ENCODE measurements around the gene ARL15. TPM values are rescaled to one million over a fixed set of nuclear protein-coding genes. Genes with fewer than 3 reads are reported as not detected.

The ARL15 gene
- total and polyA plus RNA-seq, 9 of the 15 experiments (the other 6 are each of a cell fraction or from before 2014, with no cell fraction given): 18.5 to 80.4 (median 57.0) TPM

- TF ChIP-seq SMARCC2 (IDR thresholded peaks at IDR 0.05; ENCODE audit: low read depth) (no peak; the same call in 1 of the 2 replicates), SMARCA4 (IDR thresholded peaks at IDR 0.05) (peak; percentile 53; the same call in 1 of the 2 replicates), PPARD (CRISPR knock-in tag; IDR thresholded peaks at IDR 0.05) (no peak), PHB2 (IDR thresholded peaks at IDR 0.05; ENCODE audit: low read depth) (no peak), L3MBTL2 (IDR thresholded peaks at IDR 0.05) (peak; percentile 66), ZSCAN29 (IDR thresholded peaks at IDR 0.05) (no peak), KAT2B (IDR thresholded peaks at IDR 0.05; ENCODE audit: low read depth, low read length) (no peak), ZFP1 (CRISPR knock-in tag; IDR thresholded peaks at IDR 0.05) (no peak), ELK1 (CRISPR knock-in tag; IDR thresholded peaks at IDR 0.05) (no peak), XRCC4 (IDR thresholded peaks at IDR 0.05; ENCODE audit: extremely low read depth, insufficient read depth, insufficient read length) (no peak), CREB3 (tag; conservative IDR thresholded peaks at IDR 0.05; ENCODE audit: low read depth) (no peak), GTF2B (IDR thresholded peaks at IDR 0.05; ENCODE audit: extremely low read depth, insufficient read length) (peak; percentile 79), XRCC3 (IDR thresholded peaks at IDR 0.05) (no peak), ZNF217 (CRISPR knock-in tag; IDR thresholded peaks at IDR 0.05) (no peak), ETV6 (IDR thresholded peaks at IDR 0.05; ENCODE audit: borderline replicate concordance in 1 of 2, low read depth in 2 of 2, low read length in 1 of 2) (no peak), ETV6 (CRISPR knock-in tag; IDR thresholded peaks at IDR 0.05; ENCODE audit: borderline replicate concordance) (no peak), BCL6 (CRISPR knock-in tag; IDR thresholded peaks at IDR 0.05) (no peak), ZZZ3 (IDR thresholded peaks at IDR 0.05) (0 out of 2 replicates have a peak, but pooled peaks have one; percentile 53), DEAF1 (CRISPR knock-in tag; IDR thresholded peaks at IDR 0.05) (no peak), SOX6 (IDR thresholded peaks at IDR 0.05) (peak; percentile 75), CTBP1 (IDR thresholded peaks at IDR 0.05; ENCODE audit: borderline replicate concordance) (peak; percentile 91), NR1H2 (CRISPR knock-in tag; IDR thresholded peaks at IDR 0.05) (no peak), PCBP2 (IDR thresholded peaks at IDR 0.05; ENCODE audit: low read depth, low read length, poor library complexity, severe bottlenecking) (no peak), ZNF384 (IDR thresholded peaks at IDR 0.05; ENCODE audit: low read depth, low read length) (no peak), PHB (CRISPR knock-in tag; IDR thresholded peaks at IDR 0.05) (no peak)
These were observed 3.2 kb upstream of the ARL15 start (continued) for GRCh38 chr5:54313311-54314270.

Measured in K562 (cell line).